ENCODE results near the gene FAM241B.

DNA sequence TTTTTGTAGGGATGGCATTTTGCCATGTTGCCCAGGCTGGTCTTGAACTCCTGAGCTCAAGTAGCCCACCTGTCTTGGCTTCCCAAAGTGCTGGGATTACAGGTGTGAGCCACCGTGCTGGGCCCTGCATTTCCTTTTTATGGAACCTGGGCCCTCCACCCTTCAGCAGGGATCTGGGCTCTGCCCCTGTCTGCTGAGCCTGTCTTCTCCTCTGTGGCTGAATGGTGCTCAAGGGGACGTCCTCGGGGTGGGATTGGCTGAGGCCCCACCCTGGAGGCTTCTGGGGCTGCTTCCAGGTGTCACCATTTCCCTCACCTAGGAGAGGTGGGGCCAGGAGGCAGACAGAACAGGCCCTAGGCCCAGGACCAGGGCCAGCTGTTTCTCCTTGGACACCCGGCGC, 18.4 kb downstream of the FAM241B start:
- TF ChIP-seq POLR2A (IDR thresholded peaks at IDR 0.05; ENCODE audit: low read length) (no peak), GATA1 (IDR thresholded peaks at IDR 0.05; ENCODE audit: low read depth, low read length) (no peak)
